GDM1 (cell line): ENCODE results near the gene KCNQ4.
A peak's percentile ranks its signal among the peaks of the same experiment; 100 is the strongest.

ENCODE experiments used
- DNase-seq: peaks from one replicate; lab custom pipeline; 2025; lab: John Stamatoyannopoulos, UW

The KCNQ4 gene

GRCh38 chr1:40861224-40862003 lies 77.8 kb downstream of the KCNQ4 start:
- no peak for DNase-seq

GRCh38 chr1:40862008-40862863 lies 78.6 kb downstream of the KCNQ4 start, which contains the start of gene CITED4:
Gene CITED4, minus strand, starts transcription at chr1:40862363. Its CDS starts 236 bp downstream, at chr1:40862127.
- DNase-seq = peak; percentile 86

- no peak for DNase-seq
Observed at GRCh38 chr1:40868051-40868723, 84.6 kb downstream of the KCNQ4 start.

GRCh38 chr1:40870135-40870728 lies 86.6 kb downstream of the KCNQ4 start:
- DNase-seq = no peak

GRCh38 chr1:40872276-40872675 lies 88.7 kb downstream of the KCNQ4 start:
- DNase-seq = no peak

GRCh38 chr1:40873863-40874472 lies 90.4 kb downstream of the KCNQ4 start:
- DNase-seq = no peak

- no peak for DNase-seq
Observed at GRCh38 chr1:40876436-40876761, 92.8 kb downstream of the KCNQ4 start.

GRCh38 chr1:40876891-40877290 lies 93.3 kb downstream of the KCNQ4 start:
- no peak for DNase-seq

- DNase-seq = no peak
Observed at GRCh38 chr1:40877698-40878097, 94.1 kb downstream of the KCNQ4 start.

- no peak for DNase-seq
Observed at GRCh38 chr1:40878906-40879305, 95.3 kb downstream of the KCNQ4 start.

- no peak for DNase-seq
Observed at GRCh38 chr1:40879482-40880175, 96.0 kb downstream of the KCNQ4 start.

GRCh38 chr1:40880813-40881549 lies 97.4 kb downstream of the KCNQ4 start:
- no peak for DNase-seq

GRCh38 chr1:40884055-40884795 lies 100.6 kb downstream of the KCNQ4 start:
- DNase-seq = no peak

- DNase-seq = no peak
Observed at GRCh38 chr1:40886318-40887011, 102.9 kb downstream of the KCNQ4 start.

GRCh38 chr1:40887012-40887378 lies 103.4 kb downstream of the KCNQ4 start:
- no peak for DNase-seq

GRCh38 chr1:40887652-40888051 lies 104.1 kb downstream of the KCNQ4 start:
- no peak for DNase-seq
